ENCODE data around the gene DNAJC5G. TPM values are rescaled to one million over a fixed set of nuclear protein-coding genes. Genes with fewer than 3 reads are reported as not detected.
"Not testable (repeated sequence)": the region's sequence is repeated elsewhere in the genome, so short reads cannot be mapped to it uniquely, and the experiment has no call there.

The DNAJC5G gene
- total RNA-seq, 1 experiment from 2014 or later, result not detected

GRCh38 chr2:27281442-27281841 lies 6.2 kb downstream of the DNAJC5G start:
- no peak overlapping the region for H3K4me3 ChIP-seq
- no peak for DNase-seq (ENCODE audit: low read depth in 1 of 2, low spot score in 2 of 2)
- no peaks in the 10 kb centered on the region for H3K36me3 ChIP-seq
- no peak overlapping the region for H3K27ac ChIP-seq
- no peaks in the 10 kb centered on the region for H3K9me3 ChIP-seq (replicated peaks)
- peaks cover 16% of the 10 kb centered on the region for H3K4me1 ChIP-seq (replicated peaks)
- 0 out of 2 replicates have a peak, but pooled peaks cover 5% of the 10 kb centered on the region for H3K27me3 ChIP-seq (replicated peaks)

- H3K4me3 ChIP-seq, result no peak within 1 kb of the TSS
- DNase-seq (ENCODE audit: low read depth in 1 of 2, low spot score in 2 of 2), result no peak
Measured at GRCh38 chr2:27281855-27282559, 6.8 kb downstream of the DNAJC5G start, which contains the start of gene TRIM54. TSS of gene TRIM54 (plus strand) at chr2:27282429. CDS start at chr2:27282732, 303 bp downstream.

GRCh38 chr2:27282892-27283291 lies 7.7 kb downstream of the DNAJC5G start:
- no peak overlapping the region for H3K27ac ChIP-seq
- H3K4me3 ChIP-seq, result no peak overlapping the region

More at GRCh38 chr2:27281855-27282559, 6.8 kb downstream of the DNAJC5G start, which contains the start of gene TRIM54:
- Histone ChIP-seq H3K27ac (no peak within 1 kb of the TSS), H3K27me3 (replicated peaks) (0 out of 2 replicates have a peak, but pooled peaks cover 5% of the 10 kb centered on the region), H3K9me3 (replicated peaks) (no peaks in the 10 kb centered on the region), H3K4me1 (replicated peaks) (peaks cover 16% of the 10 kb centered on the region), H3K36me3 (no peaks in the 10 kb centered on the region)

GRCh38 chr2:27284996-27285395 lies 9.8 kb downstream of the DNAJC5G start:
- Histone ChIP-seq H3K4me1 (replicated peaks) (peaks cover 15% of the 10 kb centered on the region), H3K27ac (no peak overlapping the region), H3K27me3 (replicated peaks) (no peaks in the 10 kb centered on the region), H3K36me3 (no peaks in the 10 kb centered on the region), H3K9me3 (replicated peaks) (no peaks in the 10 kb centered on the region), H3K4me3 (no peak overlapping the region)
- no peak for DNase-seq (ENCODE audit: low read depth in 1 of 2, low spot score in 2 of 2)

More at GRCh38 chr2:27282892-27283291, 7.7 kb downstream of the DNAJC5G start:
- Histone ChIP-seq H3K4me1 (replicated peaks) (peaks cover 16% of the 10 kb centered on the region), H3K27me3 (replicated peaks) (0 out of 2 replicates have a peak, but pooled peaks cover 5% of the 10 kb centered on the region), H3K36me3 (no peaks in the 10 kb centered on the region), H3K9me3 (replicated peaks) (no peaks in the 10 kb centered on the region)
- no peak for DNase-seq (ENCODE audit: low read depth in 1 of 2, low spot score in 2 of 2)

- H3K4me3 ChIP-seq, result no peak overlapping the region
- no peak for DNase-seq (ENCODE audit: low read depth in 1 of 2, low spot score in 2 of 2)
- H3K27me3 ChIP-seq (replicated peaks), result no peaks in the 10 kb centered on the region
- H3K4me1 ChIP-seq (replicated peaks), result peaks cover 12% of the 10 kb centered on the region
- no peaks in the 10 kb centered on the region for H3K9me3 ChIP-seq (replicated peaks)
- no peaks in the 10 kb centered on the region for H3K36me3 ChIP-seq
- no peak overlapping the region for H3K27ac ChIP-seq
Measured at GRCh38 chr2:27285481-27285880, 10.2 kb downstream of the DNAJC5G start.

GRCh38 chr2:27288610-27289009 lies 13.4 kb downstream of the DNAJC5G start:
- H3K4me3 ChIP-seq, result no peak overlapping the region
- no peaks in the 10 kb centered on the region for H3K27me3 ChIP-seq (replicated peaks)
- no peak for DNase-seq (ENCODE audit: low read depth in 1 of 2, low spot score in 2 of 2)
- H3K4me1 ChIP-seq (replicated peaks), result peaks cover 12% of the 10 kb centered on the region
- no peaks in the 10 kb centered on the region for H3K9me3 ChIP-seq (replicated peaks)
- no peak overlapping the region for H3K27ac ChIP-seq
- no peaks in the 10 kb centered on the region for H3K36me3 ChIP-seq

GRCh38 chr2:27290549-27290948 lies 15.3 kb downstream of the DNAJC5G start:
- no peak overlapping the region for H3K27ac ChIP-seq
- H3K27me3 ChIP-seq (replicated peaks), result no peaks in the 10 kb centered on the region
- peaks cover 20% of the 10 kb centered on the region for H3K4me1 ChIP-seq (replicated peaks)
- no peaks in the 10 kb centered on the region for H3K9me3 ChIP-seq (replicated peaks)
- no peak for DNase-seq (ENCODE audit: low read depth in 1 of 2, low spot score in 2 of 2)
- H3K4me3 ChIP-seq, result no peak overlapping the region
- no peaks in the 10 kb centered on the region for H3K36me3 ChIP-seq

- H3K27me3 ChIP-seq (replicated peaks), result no peaks in the 10 kb centered on the region
- H3K4me3 ChIP-seq, result no peak overlapping the region
- no peak for DNase-seq (ENCODE audit: low read depth in 1 of 2, low spot score in 2 of 2)
- peaks cover 20% of the 10 kb centered on the region for H3K4me1 ChIP-seq (replicated peaks)
- H3K9me3 ChIP-seq (replicated peaks), result no peaks in the 10 kb centered on the region
- H3K27ac ChIP-seq, result no peak overlapping the region
- no peaks in the 10 kb centered on the region for H3K36me3 ChIP-seq
Measured at GRCh38 chr2:27291865-27292264, 16.6 kb downstream of the DNAJC5G start.

- no peaks in the 10 kb centered on the region for H3K36me3 ChIP-seq
- no peak overlapping the region for H3K4me3 ChIP-seq
- H3K27me3 ChIP-seq (replicated peaks), result no peaks in the 10 kb centered on the region
- no peaks in the 10 kb centered on the region for H3K9me3 ChIP-seq (replicated peaks)
- peaks cover 20% of the 10 kb centered on the region for H3K4me1 ChIP-seq (replicated peaks)
- no peak for DNase-seq (ENCODE audit: low read depth in 1 of 2, low spot score in 2 of 2)
- no peak overlapping the region for H3K27ac ChIP-seq
Measured at GRCh38 chr2:27294928-27295327, 19.7 kb downstream of the DNAJC5G start.

- H3K9me3 ChIP-seq (replicated peaks), result no peaks in the 10 kb centered on the region
- no peak overlapping the region for H3K4me3 ChIP-seq
- no peak for DNase-seq (ENCODE audit: low read depth in 1 of 2, low spot score in 2 of 2)
- H3K27me3 ChIP-seq (replicated peaks), result no peaks in the 10 kb centered on the region
- peaks cover 20% of the 10 kb centered on the region for H3K4me1 ChIP-seq (replicated peaks)
- H3K36me3 ChIP-seq, result no peaks in the 10 kb centered on the region
- no peak overlapping the region for H3K27ac ChIP-seq
Measured at GRCh38 chr2:27296481-27296880, 21.2 kb downstream of the DNAJC5G start.

GRCh38 chr2:27297195-27297594 lies 22.0 kb downstream of the DNAJC5G start:
- no peak overlapping the region for H3K27ac ChIP-seq
- no peaks in the 10 kb centered on the region for H3K36me3 ChIP-seq
- no peaks in the 10 kb centered on the region for H3K9me3 ChIP-seq (replicated peaks)
- no peak for DNase-seq (ENCODE audit: low read depth in 1 of 2, low spot score in 2 of 2)
- H3K27me3 ChIP-seq (replicated peaks), result no peaks in the 10 kb centered on the region
- peaks cover 20% of the 10 kb centered on the region for H3K4me1 ChIP-seq (replicated peaks)
- no peak overlapping the region for H3K4me3 ChIP-seq

GRCh38 chr2:27298391-27299080 lies 23.3 kb downstream of the DNAJC5G start:
- H3K4me1 ChIP-seq (replicated peaks), result peaks cover 9% of the 10 kb centered on the region
- no peak overlapping the region for H3K4me3 ChIP-seq
- H3K36me3 ChIP-seq, result no peaks in the 10 kb centered on the region
- H3K27ac ChIP-seq, result no peak overlapping the region
- DNase-seq (ENCODE audit: low read depth in 1 of 2, low spot score in 2 of 2), result no peak
- H3K9me3 ChIP-seq (replicated peaks), result no peaks in the 10 kb centered on the region
- H3K27me3 ChIP-seq (replicated peaks), result no peaks in the 10 kb centered on the region

- not testable (repeated sequence) for DNase-seq (ENCODE audit: low read depth in 1 of 2, low spot score in 2 of 2); H3K27me3 ChIP-seq (replicated peaks); H3K9me3 ChIP-seq (replicated peaks); H3K4me3 ChIP-seq; H3K4me1 ChIP-seq (replicated peaks); H3K27ac ChIP-seq; H3K36me3 ChIP-seq
Measured at GRCh38 chr2:27300606-27301005, 25.4 kb downstream of the DNAJC5G start.

Data from SJSA1 (cell line).